Duodenal mucosa (tissue), 2 donors: ENCODE measurements around the gene MYO16.

Experiments
- H3K27ac ChIP-seq: one replicate; pipeline ENCODE4 v1.7.0; 2013; ENCODE audit warnings: low read depth, low read length
- H3K27me3 ChIP-seq, 2 donors: one replicate each; pipeline ENCODE4 v1.7.0; 2013; ENCODE audit warnings: low read length in 2 of 2, control low read depth in 1 of 2; ENCODE audit not compliant: insufficient read depth in 2 of 2, control insufficient read depth in 1 of 2
- H3K36me3 ChIP-seq, 2 donors: one replicate each; pipeline ENCODE4 v1.7.0; 2013; ENCODE audit warnings: low read length in 2 of 2, control low read depth in 1 of 2; ENCODE audit not compliant: insufficient read depth in 2 of 2, control insufficient read depth in 1 of 2
- H3K4me1 ChIP-seq, 2 donors: one replicate each; pipeline ENCODE4 v1.7.0; 2013; ENCODE audit warnings: low read length in 2 of 2, control low read depth in 1 of 2; ENCODE audit not compliant: insufficient read depth in 2 of 2, control insufficient read depth in 1 of 2
- H3K4me3 ChIP-seq, 2 donors: one replicate each; pipeline ENCODE4 v1.7.0; 2013; ENCODE audit warnings: low read length in 2 of 2, low read depth in 1 of 2
- H3K9ac ChIP-seq, 2 donors: one replicate each; pipeline ENCODE4 v1.7.0; 2013; ENCODE audit warnings: low read length in 2 of 2, low read depth in 1 of 2
- H3K9me3 ChIP-seq, 2 donors: one replicate each; pipeline ENCODE4 v1.7.0; 2013; ENCODE audit warnings: low read length in 2 of 2, control low read depth in 1 of 2; ENCODE audit not compliant: control insufficient read depth in 1 of 2

MYO16 gene

GRCh38 chr13:108618233-108618632 lies 11.2 kb upstream of the MYO16 start:
- H3K36me3 ChIP-seq, result no peaks in the 10 kb centered on the region
- no peaks in the 10 kb centered on the region for H3K9me3 ChIP-seq
- H3K27ac ChIP-seq, result no peak overlapping the region
- no peaks in the 10 kb centered on the region for H3K27me3 ChIP-seq
- no peak overlapping the region for H3K9ac ChIP-seq
- no peaks in the 10 kb centered on the region for H3K4me1 ChIP-seq
- no peak overlapping the region for H3K4me3 ChIP-seq

- H3K4me3 ChIP-seq, result no peak overlapping the region
- H3K9me3 ChIP-seq, result peaks cover 0 to 4% of the 10 kb centered on the region in 2 donors
- H3K4me1 ChIP-seq, result no peaks in the 10 kb centered on the region
- H3K36me3 ChIP-seq, result no peaks in the 10 kb centered on the region
- no peak overlapping the region for H3K9ac ChIP-seq
- H3K27me3 ChIP-seq, result no peaks in the 10 kb centered on the region
- no peak overlapping the region for H3K27ac ChIP-seq
Measured at GRCh38 chr13:108621462-108621861, 7.9 kb upstream of the MYO16 start.

GRCh38 chr13:108624108-108624507 lies 5.3 kb upstream of the MYO16 start:
- Histone ChIP-seq H3K4me1 (no peaks in the 10 kb centered on the region), H3K9ac (no peak overlapping the region), H3K36me3 (no peaks in the 10 kb centered on the region), H3K27ac (no peak overlapping the region), H3K9me3 (peaks cover 0 to 4% of the 10 kb centered on the region in 2 donors), H3K27me3 (no peaks in the 10 kb centered on the region), H3K4me3 (no peak overlapping the region)

- Histone ChIP-seq H3K27ac (no peak overlapping the region), H3K9me3 (peaks cover 0 to 4% of the 10 kb centered on the region in 2 donors), H3K4me1 (no peaks in the 10 kb centered on the region)
Measured at GRCh38 chr13:108624979-108625378, 4.4 kb upstream of the MYO16 start.

GRCh38 chr13:108629988-108630387 lies 577 bp downstream of the MYO16 start:
- H3K27ac ChIP-seq, result no peak overlapping the region
- no peaks in the 10 kb centered on the region for H3K27me3 ChIP-seq
- no peaks in the 10 kb centered on the region for H3K36me3 ChIP-seq
- H3K4me1 ChIP-seq, result no peaks in the 10 kb centered on the region
- H3K9me3 ChIP-seq, result peaks cover 0 to 3% of the 10 kb centered on the region in 2 donors
- H3K9ac ChIP-seq, result no peak overlapping the region
- H3K4me3 ChIP-seq, result no peak overlapping the region

More at GRCh38 chr13:108624979-108625378, 4.4 kb upstream of the MYO16 start:
- H3K9ac ChIP-seq, result no peak overlapping the region
- no peaks in the 10 kb centered on the region for H3K27me3 ChIP-seq
- H3K36me3 ChIP-seq, result no peaks in the 10 kb centered on the region
- H3K4me3 ChIP-seq, result no peak overlapping the region

- H3K27ac ChIP-seq, result no peak overlapping the region
- no peak overlapping the region for H3K9ac ChIP-seq
- H3K4me3 ChIP-seq, result no peak overlapping the region
- H3K36me3 ChIP-seq, result no peaks in the 10 kb centered on the region
- no peaks in the 10 kb centered on the region for H3K9me3 ChIP-seq
- no peaks in the 10 kb centered on the region for H3K27me3 ChIP-seq
- no peaks in the 10 kb centered on the region for H3K4me1 ChIP-seq
Measured at GRCh38 chr13:108632649-108633167, 3.3 kb downstream of the MYO16 start.

GRCh38 chr13:108638901-108639300 lies 9.5 kb downstream of the MYO16 start:
- no peak overlapping the region for H3K4me3 ChIP-seq
- no peak overlapping the region for H3K27ac ChIP-seq
- H3K9me3 ChIP-seq, result peaks cover 0 to 9% of the 10 kb centered on the region in 2 donors
- no peaks in the 10 kb centered on the region for H3K36me3 ChIP-seq
- H3K27me3 ChIP-seq, result no peaks in the 10 kb centered on the region
- H3K4me1 ChIP-seq, result no peaks in the 10 kb centered on the region
- H3K9ac ChIP-seq, result no peak overlapping the region

- Histone ChIP-seq H3K4me3 (no peak overlapping the region), H3K27me3 (no peaks in the 10 kb centered on the region), H3K27ac (no peak overlapping the region), H3K9ac (no peak overlapping the region), H3K4me1 (no peaks in the 10 kb centered on the region), H3K9me3 (peaks cover 4 to 12% of the 10 kb centered on the region in 2 donors), H3K36me3 (no peaks in the 10 kb centered on the region)
Measured at GRCh38 chr13:108643646-108644353, 14.4 kb downstream of the MYO16 start.

GRCh38 chr13:108645376-108645775 lies 16.0 kb downstream of the MYO16 start:
- H3K27me3 ChIP-seq, result no peaks in the 10 kb centered on the region
- H3K4me3 ChIP-seq, result no peak overlapping the region
- H3K4me1 ChIP-seq, result no peaks in the 10 kb centered on the region
- H3K9ac ChIP-seq, result no peak overlapping the region
- H3K9me3 ChIP-seq, result peaks cover 4 to 12% of the 10 kb centered on the region in 2 donors
- H3K27ac ChIP-seq, result no peak overlapping the region
- H3K36me3 ChIP-seq, result no peaks in the 10 kb centered on the region

GRCh38 chr13:108650271-108650670 lies 20.9 kb downstream of the MYO16 start:
- no peak overlapping the region for H3K27ac ChIP-seq
- no peak overlapping the region for H3K4me3 ChIP-seq
- H3K9me3 ChIP-seq, result peaks cover 4 to 12% of the 10 kb centered on the region in 2 donors
- no peaks in the 10 kb centered on the region for H3K27me3 ChIP-seq
- H3K9ac ChIP-seq, result no peak overlapping the region
- no peaks in the 10 kb centered on the region for H3K36me3 ChIP-seq
- H3K4me1 ChIP-seq, result no peaks in the 10 kb centered on the region
